GM03348 (cell line): ENCODE results near the gene ANKIB1.
"Not testable (repeated sequence)": the region's sequence is repeated elsewhere in the genome, so short reads cannot be mapped to it uniquely, and the experiment has no call there.

ENCODE experiments used
- DNase-seq: peaks from one replicate; pipeline ENCODE4 v3.0.0; 2012; ENCODE audit warnings: low spot score

Gene ANKIB1

GRCh38 chr7:92245487-92246359 lies at the start of gene ANKIB1, which contains the start of gene KRIT1:
Gene ANKIB1, plus strand, starts transcription at chr7:92245974. Its CDS starts 49,005 bp downstream, at chr7:92294979.
Gene KRIT1, minus strand, starts transcription at chr7:92245914. Its CDS starts 3,779 bp downstream, at chr7:92242135.
- peak; percentile 89 for DNase-seq

GRCh38 chr7:92200791-92201190 lies 45.0 kb upstream of the ANKIB1 start:
- no peak for DNase-seq

GRCh38 chr7:92205987-92206386 lies 39.8 kb upstream of the ANKIB1 start:
- DNase-seq = no peak

- no peak for DNase-seq
These were observed 39.1 kb upstream of the ANKIB1 start for GRCh38 chr7:92206672-92207071.

- no peak for DNase-seq
These were observed 24.0 kb upstream of the ANKIB1 start for GRCh38 chr7:92221766-92222165.

- no peak for DNase-seq
These were observed 18.8 kb upstream of the ANKIB1 start for GRCh38 chr7:92226981-92227380.

GRCh38 chr7:92228100-92228499 lies 17.7 kb upstream of the ANKIB1 start:
- DNase-seq = no peak

- DNase-seq = no peak
These were observed 17.0 kb upstream of the ANKIB1 start for GRCh38 chr7:92228742-92229141.

- DNase-seq = no peak
These were observed 15.2 kb upstream of the ANKIB1 start for GRCh38 chr7:92230547-92230946.

GRCh38 chr7:92242972-92243371 lies 2.8 kb upstream of the ANKIB1 start:
- DNase-seq = no peak

GRCh38 chr7:92244808-92245486 lies 827 bp upstream of the ANKIB1 start:
- peak; percentile 39 for DNase-seq

GRCh38 chr7:92246360-92247101 lies 757 bp downstream of the ANKIB1 start:
- peak; percentile 51 for DNase-seq

- no peak for DNase-seq
These were observed 4.8 kb downstream of the ANKIB1 start for GRCh38 chr7:92250603-92251002.

- no peak for DNase-seq
These were observed 5.4 kb downstream of the ANKIB1 start for GRCh38 chr7:92251181-92251580.

- no peak for DNase-seq
These were observed 7.5 kb downstream of the ANKIB1 start for GRCh38 chr7:92253251-92253650.

- DNase-seq = not testable (repeated sequence)
These were observed 9.0 kb downstream of the ANKIB1 start for GRCh38 chr7:92254800-92255199.

- DNase-seq = peak; percentile 81
These were observed 9.5 kb downstream of the ANKIB1 start for GRCh38 chr7:92255308-92255707.

GRCh38 chr7:92259062-92259461 lies 13.3 kb downstream of the ANKIB1 start:
- DNase-seq = no peak

- no peak for DNase-seq
These were observed 14.0 kb downstream of the ANKIB1 start for GRCh38 chr7:92259610-92260247.

- no peak for DNase-seq
These were observed 14.5 kb downstream of the ANKIB1 start for GRCh38 chr7:92260248-92260781.

GRCh38 chr7:92266415-92267241 lies 20.9 kb downstream of the ANKIB1 start:
- DNase-seq = no peak
